ENCODE measurements around the gene SEPTIN1.

SEPTIN1 gene, protein sequence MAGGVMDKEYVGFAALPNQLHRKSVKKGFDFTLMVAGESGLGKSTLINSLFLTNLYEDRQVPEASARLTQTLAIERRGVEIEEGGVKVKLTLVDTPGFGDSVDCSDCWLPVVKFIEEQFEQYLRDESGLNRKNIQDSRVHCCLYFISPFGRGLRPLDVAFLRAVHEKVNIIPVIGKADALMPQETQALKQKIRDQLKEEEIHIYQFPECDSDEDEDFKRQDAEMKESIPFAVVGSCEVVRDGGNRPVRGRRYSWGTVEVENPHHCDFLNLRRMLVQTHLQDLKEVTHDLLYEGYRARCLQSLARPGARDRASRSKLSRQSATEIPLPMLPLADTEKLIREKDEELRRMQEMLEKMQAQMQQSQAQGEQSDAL

GRCh38 chr16:30382111-30382881 lies at the start of gene SEPTIN1:
TSS of gene SEPTIN1 (minus strand) at chr16:30382561. CDS start at chr16:30382542, 19 bp downstream.
- DNase-seq, result peak; percentile 21 to 64 (median 46)

DNA sequence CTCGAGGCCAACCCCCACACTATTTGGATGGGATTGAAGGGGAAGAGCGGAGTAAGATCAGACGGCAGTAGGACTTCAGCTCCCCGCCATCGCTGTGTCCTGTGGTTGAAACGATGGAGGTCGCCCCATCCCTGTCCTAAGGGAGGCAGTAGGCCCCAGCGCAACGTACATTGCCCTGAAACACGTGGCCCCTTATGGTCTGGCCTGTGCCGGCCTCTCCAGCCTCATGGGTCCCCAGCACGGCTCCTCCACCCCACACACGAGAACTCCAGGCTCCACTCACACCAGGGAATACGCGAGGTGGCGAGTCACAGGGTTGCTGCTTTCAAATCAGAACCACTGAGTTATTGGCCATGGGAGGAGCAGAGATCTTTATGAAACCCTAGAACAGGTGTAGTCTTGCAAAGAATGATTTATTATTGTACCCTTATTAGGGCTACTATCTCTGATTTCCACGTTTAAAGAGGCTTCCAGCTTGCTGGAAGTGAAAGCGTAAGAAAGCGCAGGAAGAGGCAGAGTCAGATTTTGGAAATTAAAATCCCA lies 48.1 kb upstream of the SEPTIN1 start:
- peak in 1 of 4 experiments; percentile 57 for DNase-seq

GRCh38 chr16:30429678-30430427 lies 47.5 kb upstream of the SEPTIN1 start, which contains the start of gene DCTPP1:
TSS of gene DCTPP1 (minus strand) at chr16:30430030. CDS start at chr16:30429980, 50 bp downstream.
- peak; percentile 83 to 90 (median 89) for DNase-seq

GRCh38 chr16:30429418-30429677 lies 47.0 kb upstream of the SEPTIN1 start:
- DNase-seq, result no peak

DNA sequence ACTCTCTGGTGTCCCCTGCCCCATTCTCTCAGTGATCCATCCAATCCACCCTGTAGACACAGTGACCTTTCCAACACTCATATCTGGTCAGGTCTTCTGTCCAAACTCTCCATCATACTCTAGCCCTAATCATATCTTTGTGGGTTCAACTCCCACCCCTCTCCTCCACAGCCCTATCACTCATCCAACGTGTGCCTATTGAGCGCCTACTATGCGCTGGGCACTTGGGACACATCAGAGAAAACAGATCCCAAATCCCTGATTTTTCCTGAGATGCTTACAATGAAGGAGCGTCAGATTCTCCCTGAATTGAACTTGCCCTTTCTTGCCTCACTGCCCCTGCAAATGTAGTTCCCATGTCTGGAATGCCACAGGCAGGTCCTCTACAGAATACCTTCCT lies 45.7 kb upstream of the SEPTIN1 start:
- DNase-seq, result no peak

GRCh38 chr16:30421010-30421409 lies 38.6 kb upstream of the SEPTIN1 start:
- DNase-seq, result no peak

GRCh38 chr16:30418350-30419181 lies 36.2 kb upstream of the SEPTIN1 start:
- no peak for DNase-seq

GRCh38 chr16:30417529-30418349 lies 35.4 kb upstream of the SEPTIN1 start:
- DNase-seq, result peak; percentile 64 to 84 (median 76)

DNA sequence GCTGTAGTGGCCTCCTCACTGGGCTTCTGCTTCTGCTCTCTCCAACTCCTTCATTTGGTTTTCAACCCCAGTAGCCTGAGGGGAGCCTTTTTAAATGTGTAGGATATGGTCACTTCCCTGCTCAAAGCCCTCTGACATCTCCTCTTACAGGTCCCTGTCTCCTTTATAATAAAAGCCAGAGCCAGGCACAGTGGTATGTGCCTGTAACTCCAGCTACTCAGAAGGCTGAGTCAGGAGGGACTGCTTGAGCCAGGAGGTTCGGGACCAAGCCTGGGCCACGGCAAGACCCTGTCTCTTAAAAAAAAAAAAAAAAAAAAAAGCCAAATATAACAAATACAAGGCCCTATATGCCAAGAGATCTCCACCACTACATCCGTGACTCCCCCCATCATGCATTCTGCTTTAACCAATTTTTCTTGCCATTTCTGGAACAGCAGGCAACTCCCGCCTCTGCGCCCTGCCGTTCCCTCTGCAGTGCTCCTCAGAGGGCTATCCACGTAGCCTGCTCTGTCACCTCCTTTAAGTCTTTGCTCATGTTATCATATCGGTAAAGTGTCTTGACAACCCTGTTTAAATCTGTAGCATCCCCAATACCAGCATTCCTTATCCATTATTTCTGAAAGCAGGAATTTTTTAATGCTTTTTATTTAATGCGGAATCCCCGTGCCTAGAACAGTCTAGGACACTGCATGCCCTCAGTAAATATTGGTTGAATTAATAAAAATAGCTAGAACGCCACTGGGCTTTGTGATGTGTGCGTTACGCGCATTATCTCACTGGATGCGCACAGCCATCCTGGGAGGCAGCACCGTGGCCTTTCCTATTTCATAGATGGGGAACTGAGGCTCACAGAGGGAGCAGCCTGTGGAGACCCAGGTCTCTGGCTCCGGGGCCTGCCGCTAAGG lies 34.5 kb upstream of the SEPTIN1 start:
- DNase-seq, result no peak

- no peak for DNase-seq
These were observed 33.8 kb upstream of the SEPTIN1 start for GRCh38 chr16:30416047-30416603.

GRCh38 chr16:30414159-30414558 lies 31.8 kb upstream of the SEPTIN1 start:
- DNase-seq, result no peak

GRCh38 chr16:30413112-30413806 lies 30.9 kb upstream of the SEPTIN1 start:
- DNase-seq, result no peak

- DNase-seq, result peak; percentile 85 to 94 (median 90)
These were observed 27.0 kb upstream of the SEPTIN1 start for GRCh38 chr16:30409125-30410060.

GRCh38 chr16:30407804-30408534 lies 25.6 kb upstream of the SEPTIN1 start:
- DNase-seq, result no peak

DNA sequence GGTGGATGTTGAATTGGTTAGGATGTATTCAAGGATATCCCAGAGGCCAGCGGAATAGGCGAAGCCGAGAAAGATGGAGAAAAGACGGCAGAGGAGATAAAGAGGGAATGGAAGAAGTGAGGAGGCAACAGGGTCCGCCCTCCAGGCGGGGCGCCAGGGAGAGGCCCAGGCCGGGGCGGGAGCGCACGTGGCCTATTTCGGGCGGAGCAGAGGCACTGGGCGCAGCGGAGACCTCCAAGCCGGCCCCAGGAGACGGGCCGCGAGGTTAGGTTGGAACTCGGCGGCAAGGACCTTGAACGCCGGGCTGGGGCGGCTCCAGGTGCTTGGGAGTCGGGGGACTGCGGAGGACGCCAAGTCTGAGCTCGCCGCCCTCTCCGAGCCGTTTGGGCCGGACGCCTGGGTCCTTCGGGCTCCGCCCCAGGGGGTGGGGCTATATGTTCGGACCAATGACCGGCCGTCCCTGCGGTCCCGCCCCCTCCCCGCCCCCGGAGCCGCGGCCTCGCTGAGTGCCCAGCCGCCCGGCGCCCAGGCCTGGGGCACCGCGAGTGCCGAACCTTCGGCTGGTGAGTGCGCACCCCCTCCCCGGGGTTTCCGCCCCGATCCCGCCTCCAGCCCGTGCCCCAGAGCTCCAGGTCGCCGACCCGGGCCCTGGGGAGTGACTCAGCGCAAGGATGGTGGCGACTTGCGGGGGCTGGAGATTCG lies 24.9 kb upstream of the SEPTIN1 start, which contains the start of gene ZNF771:
ZNF771 (plus strand) TSS at position 505 of the 702 bp plus-strand sequence. CDS start 448 bp downstream, outside the sequence.
- DNase-seq, result peak; percentile 76 to 88 (median 81)

DNA sequence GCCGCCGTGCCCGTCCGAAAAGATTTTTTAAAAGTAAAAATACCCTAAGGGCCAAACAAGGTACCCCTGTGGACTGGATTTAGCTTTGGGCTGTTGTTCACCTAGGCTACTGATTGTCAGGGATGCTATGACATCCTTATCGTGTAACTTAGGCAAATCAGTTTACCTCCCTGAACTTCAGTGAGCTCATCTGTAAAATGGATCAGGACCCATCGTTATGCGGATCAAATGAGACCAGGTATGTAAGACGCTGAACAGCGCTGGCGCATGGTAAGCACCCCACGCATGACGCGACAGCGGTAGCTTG lies 24.4 kb upstream of the SEPTIN1 start:
- DNase-seq, result no peak
